HG03045 (cell line): ENCODE data around the gene SNAP47.
"Not testable (repeated sequence)": the region's sequence is repeated elsewhere in the genome, so short reads cannot be mapped to it uniquely, and the experiment has no call there.

Experiments used
- ATAC-seq: cut with Tn5 transposase; IDR thresholded peaks from one replicate; pipeline ENCODE4 v1.9.1; 2021; ENCODE audit warnings: mild to moderate bottlenecking, moderate library complexity; ENCODE audit not compliant: unreplicated experiment

SNAP47 gene, protein sequence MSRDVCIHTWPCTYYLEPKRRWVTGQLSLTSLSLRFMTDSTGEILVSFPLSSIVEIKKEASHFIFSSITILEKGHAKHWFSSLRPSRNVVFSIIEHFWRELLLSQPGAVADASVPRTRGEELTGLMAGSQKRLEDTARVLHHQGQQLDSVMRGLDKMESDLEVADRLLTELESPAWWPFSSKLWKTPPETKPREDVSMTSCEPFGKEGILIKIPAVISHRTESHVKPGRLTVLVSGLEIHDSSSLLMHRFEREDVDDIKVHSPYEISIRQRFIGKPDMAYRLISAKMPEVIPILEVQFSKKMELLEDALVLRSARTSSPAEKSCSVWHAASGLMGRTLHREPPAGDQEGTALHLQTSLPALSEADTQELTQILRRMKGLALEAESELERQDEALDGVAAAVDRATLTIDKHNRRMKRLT

DNA sequence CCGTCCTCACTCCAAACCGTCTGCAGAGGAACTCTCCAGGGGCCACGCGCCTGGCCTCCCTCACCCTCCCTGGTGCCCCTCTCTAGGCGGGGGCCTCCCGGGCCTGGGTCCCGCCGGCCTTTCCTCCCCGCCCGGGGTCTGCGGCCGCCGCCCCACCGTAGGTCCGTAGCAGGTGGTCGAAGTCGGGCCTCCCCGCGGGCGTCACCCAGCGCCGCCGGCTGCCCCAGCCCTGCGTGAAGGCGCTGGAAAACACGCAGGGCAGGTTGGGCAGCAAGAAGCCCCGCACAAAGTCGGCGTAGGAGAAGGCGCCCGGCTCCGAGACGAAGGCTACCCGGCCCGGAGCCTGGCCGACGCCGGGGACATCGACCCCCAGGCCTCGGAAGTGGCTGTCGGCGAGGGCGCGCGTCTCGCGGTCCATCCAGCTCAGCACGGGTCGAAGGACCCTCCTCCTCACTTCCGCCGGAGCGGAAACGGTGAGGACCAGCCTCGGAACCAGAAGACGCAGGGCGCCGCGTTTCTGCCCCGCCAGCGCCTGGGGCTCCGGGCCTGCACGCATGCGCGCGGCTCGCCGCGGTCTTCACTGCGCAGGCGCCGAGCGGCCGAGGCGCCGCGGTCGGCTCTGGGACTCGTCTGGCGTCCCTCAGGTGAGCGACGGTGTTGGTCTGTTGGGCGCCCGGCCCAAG lies at the start of gene SNAP47, which contains the start of gene JMJD4:
SNAP47 (plus strand) TSS at position 580 of the 683 bp plus-strand sequence. CDS start 12,302 bp downstream, outside the sequence.
JMJD4 (minus strand) TSS at position 447 of the 683 bp plus-strand sequence; CDS start at position 418, 29 bp downstream.
- ATAC-seq: peak; percentile 94

DNA sequence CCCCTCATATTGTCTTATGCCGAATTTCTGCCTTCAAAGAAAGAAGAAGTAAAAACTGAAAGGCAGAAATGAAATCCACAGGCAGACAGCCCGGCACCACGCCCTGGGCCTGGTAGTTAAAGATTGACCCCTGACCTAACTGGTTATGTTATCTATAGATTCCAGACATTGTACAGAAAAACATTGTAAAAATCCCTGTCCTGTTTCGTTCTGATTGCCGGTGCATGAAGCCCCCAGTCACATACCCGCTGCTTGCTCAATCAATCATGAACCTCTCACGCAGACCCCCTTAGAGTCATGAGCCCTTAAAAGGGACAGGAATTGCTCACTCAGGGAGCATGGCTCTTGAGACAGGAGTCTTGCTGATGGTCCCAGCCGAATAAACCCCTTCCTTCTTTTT lies 49.4 kb upstream of the SNAP47 start:
- ATAC-seq: no peak

GRCh38 chr1:227697321-227697864 lies 37.8 kb upstream of the SNAP47 start:
- ATAC-seq: no peak

DNA sequence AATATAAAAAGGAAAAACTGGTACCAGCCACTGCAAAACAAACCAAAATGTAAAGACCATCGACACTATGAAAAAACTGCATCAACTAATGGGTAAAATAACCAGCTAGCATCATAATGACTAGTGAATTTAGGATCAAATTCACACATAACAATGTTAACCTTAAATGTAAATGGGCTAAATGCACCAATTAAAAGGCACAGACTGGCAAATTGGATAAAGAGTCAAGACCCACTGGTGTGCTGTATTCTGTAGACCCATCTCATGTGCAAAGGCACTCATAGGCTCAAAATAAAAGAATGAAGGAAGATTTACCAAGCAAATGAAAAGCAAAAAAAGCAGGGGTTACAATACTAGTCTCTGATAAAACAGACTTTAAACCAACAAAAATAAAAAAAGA lies 33.6 kb upstream of the SNAP47 start:
- not testable (repeated sequence) for ATAC-seq

- ATAC-seq: no peak
Observed at GRCh38 chr1:227707846-227708245, 27.4 kb upstream of the SNAP47 start.

GRCh38 chr1:227709451-227709850 lies 25.8 kb upstream of the SNAP47 start:
- ATAC-seq: no peak

DNA sequence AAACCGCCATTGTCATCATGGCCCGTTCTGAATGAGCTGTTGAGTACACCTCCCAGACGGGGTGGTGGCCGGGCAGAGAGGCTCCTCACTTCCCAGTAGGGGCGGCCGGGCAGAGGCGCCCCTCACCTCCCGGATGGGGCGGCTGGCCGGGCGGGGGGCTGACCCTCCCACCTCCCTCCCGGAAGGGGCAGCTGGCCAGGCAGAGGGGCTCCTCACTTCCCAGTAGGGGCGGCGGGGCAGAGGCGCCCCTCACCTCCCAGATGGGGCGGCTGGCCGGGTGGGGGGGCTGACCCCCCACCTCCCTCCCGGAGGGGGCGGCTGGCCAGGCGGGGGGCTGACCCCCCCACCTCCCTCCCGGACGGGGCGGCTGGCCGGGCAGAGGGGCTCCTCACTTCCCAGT lies 24.8 kb upstream of the SNAP47 start:
- not testable (repeated sequence) for ATAC-seq

GRCh38 chr1:227712648-227713047 lies 22.6 kb upstream of the SNAP47 start:
- no peak for ATAC-seq

- ATAC-seq: no peak
Observed at GRCh38 chr1:227718932-227719331, 16.3 kb upstream of the SNAP47 start.

- no peak for ATAC-seq
Observed at GRCh38 chr1:227723474-227723873, 11.8 kb upstream of the SNAP47 start.

- ATAC-seq: no peak
Observed at GRCh38 chr1:227725046-227725445, 10.2 kb upstream of the SNAP47 start.

GRCh38 chr1:227726318-227726717 lies 8.9 kb upstream of the SNAP47 start:
- no peak for ATAC-seq

DNA sequence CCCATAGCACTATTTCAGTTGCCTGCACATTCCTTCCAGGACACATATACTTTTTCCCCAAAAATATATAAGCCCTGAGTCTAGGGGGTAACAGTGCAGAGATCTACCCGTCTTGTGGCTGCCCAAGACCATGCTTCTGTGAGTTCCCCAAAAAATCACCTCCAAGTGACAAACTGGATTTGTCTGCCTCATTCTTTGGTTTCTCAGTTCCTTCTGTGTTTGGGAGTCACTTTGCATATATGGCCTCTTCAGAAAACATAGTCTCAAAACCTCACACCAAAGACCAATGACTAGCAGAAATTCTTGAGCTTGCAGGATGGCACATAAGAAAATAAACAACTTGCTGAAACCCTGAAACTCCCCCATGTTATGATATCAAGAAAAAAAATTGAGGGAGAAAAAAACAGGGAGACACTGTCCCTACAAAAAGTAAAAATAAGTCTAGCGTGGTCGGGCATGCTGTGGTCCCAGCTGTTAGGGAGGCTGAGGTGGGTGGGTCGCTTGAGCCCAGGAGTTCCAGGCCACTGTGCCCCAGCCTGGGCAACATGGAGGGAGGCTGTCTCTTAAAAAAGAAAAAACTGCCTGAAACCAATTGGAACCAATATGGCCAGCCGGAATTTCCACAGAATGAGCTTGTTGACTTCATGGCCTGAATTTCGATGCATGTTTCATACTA lies 8.2 kb upstream of the SNAP47 start:
- ATAC-seq: no peak

GRCh38 chr1:227728059-227728891 lies 7.0 kb upstream of the SNAP47 start:
- peak; percentile 43 for ATAC-seq

- no peak for ATAC-seq
Observed at GRCh38 chr1:227728892-227729143, 6.4 kb upstream of the SNAP47 start.

- no peak for ATAC-seq
Observed at GRCh38 chr1:227729144-227729880, 5.9 kb upstream of the SNAP47 start.

DNA sequence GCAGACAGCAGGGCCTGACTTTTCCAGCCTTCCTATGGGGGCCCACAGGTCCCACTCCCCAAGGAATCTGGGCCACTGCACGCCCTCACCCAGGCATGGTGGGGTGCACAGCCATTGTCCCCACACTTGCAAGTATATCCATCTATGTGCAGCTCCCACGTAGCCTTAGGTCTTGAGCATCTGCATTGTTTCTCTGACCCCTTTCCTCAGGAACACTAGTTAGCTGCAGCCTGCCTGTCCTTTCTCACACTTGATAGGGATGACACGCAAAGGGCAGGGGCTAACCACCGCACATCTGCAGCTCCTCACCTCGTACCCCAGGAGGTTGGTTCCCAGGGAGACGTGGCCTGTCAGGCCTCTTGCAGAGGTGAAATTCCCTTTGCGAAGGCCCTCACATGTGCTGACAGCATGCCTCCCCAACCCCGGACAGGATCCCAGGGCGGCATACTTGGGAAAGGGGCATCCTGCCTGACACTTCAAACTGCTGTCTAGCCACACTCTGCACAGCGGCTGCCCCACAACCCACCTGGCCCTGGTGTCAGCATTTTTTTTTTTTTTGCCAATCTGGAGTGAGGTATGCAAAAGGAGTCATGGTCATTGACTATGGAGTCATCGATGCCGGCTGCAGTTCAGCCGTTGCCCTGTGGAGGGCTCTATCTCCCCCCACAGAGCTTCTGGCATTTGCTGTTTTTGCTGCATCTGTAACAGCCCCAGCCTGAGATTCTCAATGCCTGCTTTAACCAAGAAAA lies 5.2 kb upstream of the SNAP47 start:
- no peak for ATAC-seq

DNA sequence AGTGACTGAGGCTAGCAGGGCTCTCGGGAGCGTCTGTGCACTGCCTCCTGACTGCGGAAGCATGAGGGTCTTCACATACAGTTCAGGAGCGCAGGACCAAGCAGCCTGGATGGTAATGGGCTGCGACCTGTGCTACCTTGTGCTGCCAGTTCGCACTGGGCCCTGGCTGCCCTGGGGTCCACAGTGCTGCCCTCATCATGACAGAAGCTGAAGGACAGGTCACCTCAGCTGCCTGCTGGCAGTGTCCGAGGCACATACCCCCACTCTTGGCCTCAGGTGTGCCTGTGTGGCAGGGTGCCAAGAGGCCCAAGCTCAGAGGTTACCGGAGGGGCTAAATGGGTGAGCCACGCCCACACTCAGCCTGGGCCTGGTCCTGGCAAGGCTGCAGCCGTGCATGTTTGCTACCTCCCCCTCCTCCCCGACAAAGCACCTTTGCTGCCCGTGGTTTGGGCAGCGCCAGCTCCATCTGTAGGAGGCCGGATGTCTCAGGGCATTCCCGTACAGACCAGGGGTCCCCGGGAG lies 4.5 kb upstream of the SNAP47 start:
- ATAC-seq: no peak

GRCh38 chr1:227731241-227731677 lies 4.0 kb upstream of the SNAP47 start:
- no peak for ATAC-seq
